Measurements from ENCODE around the gene JMJD6.
"Not testable (repeated sequence)": the region's sequence is repeated elsewhere in the genome, so short reads cannot be mapped to it uniquely, and the experiment has no call there.

JMJD6 gene

DNA sequence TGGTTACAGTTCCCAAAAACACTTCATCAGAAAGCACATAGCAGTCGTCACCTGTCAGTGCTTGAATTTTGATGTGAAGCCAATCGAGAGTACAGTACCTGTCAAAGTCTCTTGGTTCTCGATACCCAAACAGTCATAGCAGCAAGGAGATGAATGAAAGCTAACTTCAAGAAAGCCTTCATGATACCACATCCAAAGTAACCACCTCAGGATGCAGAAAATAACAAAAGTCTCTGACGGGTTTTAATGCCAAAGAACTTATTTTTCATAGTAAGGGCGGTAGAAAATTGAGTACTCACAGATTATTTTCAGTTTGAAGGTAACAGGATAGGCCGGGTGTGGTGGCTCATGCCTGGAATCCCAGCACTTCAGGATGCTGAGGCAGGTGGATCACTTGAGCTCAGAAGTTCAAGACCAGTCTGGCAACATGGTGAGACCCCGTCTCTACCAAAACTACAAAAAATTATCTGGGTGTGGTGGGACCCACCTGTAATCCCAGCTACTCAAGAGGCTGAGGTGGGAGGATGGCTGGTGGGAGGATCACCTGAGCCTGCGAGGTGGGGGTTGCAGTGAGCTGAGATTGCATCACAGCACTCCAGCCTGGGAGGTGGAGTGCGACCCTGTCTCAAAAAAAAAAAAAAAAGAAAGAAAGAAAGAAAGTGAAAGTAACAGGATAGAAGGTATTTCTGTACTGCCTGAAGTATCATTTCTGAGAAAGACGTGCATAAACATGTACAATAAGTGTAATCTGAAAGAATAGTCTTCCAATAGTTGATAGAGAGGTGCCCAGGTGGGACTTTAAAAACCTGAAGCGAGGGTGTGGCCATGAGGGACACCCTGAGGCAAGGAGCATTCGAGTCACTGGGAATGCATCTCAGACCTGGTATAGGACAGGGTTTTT, 26.9 kb upstream of the JMJD6 start:
- H3K4me3 ChIP-seq (ENCODE audit: low read depth, low read length): no peak overlapping the region
- TF ChIP-seq, protein P1, sequence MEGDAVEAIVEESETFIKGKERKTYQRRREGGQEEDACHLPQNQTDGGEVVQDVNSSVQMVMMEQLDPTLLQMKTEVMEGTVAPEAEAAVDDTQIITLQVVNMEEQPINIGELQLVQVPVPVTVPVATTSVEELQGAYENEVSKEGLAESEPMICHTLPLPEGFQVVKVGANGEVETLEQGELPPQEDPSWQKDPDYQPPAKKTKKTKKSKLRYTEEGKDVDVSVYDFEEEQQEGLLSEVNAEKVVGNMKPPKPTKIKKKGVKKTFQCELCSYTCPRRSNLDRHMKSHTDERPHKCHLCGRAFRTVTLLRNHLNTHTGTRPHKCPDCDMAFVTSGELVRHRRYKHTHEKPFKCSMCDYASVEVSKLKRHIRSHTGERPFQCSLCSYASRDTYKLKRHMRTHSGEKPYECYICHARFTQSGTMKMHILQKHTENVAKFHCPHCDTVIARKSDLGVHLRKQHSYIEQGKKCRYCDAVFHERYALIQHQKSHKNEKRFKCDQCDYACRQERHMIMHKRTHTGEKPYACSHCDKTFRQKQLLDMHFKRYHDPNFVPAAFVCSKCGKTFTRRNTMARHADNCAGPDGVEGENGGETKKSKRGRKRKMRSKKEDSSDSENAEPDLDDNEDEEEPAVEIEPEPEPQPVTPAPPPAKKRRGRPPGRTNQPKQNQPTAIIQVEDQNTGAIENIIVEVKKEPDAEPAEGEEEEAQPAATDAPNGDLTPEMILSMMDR (IDR thresholded peaks at IDR 0.05; ENCODE audit: control insufficient read depth, extremely low read depth, insufficient read depth): no peak
- no peak for DNase-seq (ENCODE audit: low read depth)

- H3K4me3 ChIP-seq (ENCODE audit: low read depth, low read length): no peak overlapping the region
- DNase-seq (ENCODE audit: low read depth): no peak
- TF ChIP-seq, protein P1 (IDR thresholded peaks at IDR 0.05; ENCODE audit: control insufficient read depth, extremely low read depth, insufficient read depth): no peak
Measured at GRCh38 chr17:76752006-76752405, 25.6 kb upstream of the JMJD6 start.

GRCh38 chr17:76751416-76751993, 25.1 kb upstream of the JMJD6 start:
- TF ChIP-seq, protein P1 (IDR thresholded peaks at IDR 0.05; ENCODE audit: control insufficient read depth, extremely low read depth, insufficient read depth): no peak
- no peak for DNase-seq (ENCODE audit: low read depth)
- no peak overlapping the region for H3K4me3 ChIP-seq (ENCODE audit: low read depth, low read length)

GRCh38 chr17:76748657-76749056, 22.3 kb upstream of the JMJD6 start:
- TF ChIP-seq, protein P1 (IDR thresholded peaks at IDR 0.05; ENCODE audit: control insufficient read depth, extremely low read depth, insufficient read depth): no peak
- no peak overlapping the region for H3K4me3 ChIP-seq (ENCODE audit: low read depth, low read length)
- DNase-seq (ENCODE audit: low read depth): no peak

- TF ChIP-seq, protein P1 (IDR thresholded peaks at IDR 0.05; ENCODE audit: control insufficient read depth, extremely low read depth, insufficient read depth): no peak
- H3K4me3 ChIP-seq (ENCODE audit: low read depth, low read length): no peak overlapping the region
- DNase-seq (ENCODE audit: low read depth): no peak
Measured at GRCh38 chr17:76747716-76748363, 21.4 kb upstream of the JMJD6 start.

DNA sequence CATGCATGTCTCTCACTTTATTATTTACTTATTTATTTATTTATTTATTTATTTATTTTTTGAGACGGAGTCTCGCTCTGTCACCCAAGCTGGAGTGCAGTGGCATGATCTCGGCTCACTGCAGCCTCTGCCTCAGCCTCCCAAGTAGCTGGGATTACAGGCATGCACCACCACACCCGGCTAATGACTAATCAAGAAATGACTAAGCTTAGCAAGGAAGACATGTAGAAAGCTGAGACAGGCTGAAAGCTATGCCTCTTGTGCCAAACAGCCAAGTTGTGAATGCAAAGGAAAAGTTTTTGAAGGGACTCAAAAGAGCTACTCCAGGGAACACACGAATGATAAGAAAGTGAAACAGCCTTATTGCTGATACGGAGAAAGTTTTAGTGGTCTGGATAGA, 19.4 kb upstream of the JMJD6 start:
- DNase-seq (ENCODE audit: low read depth); H3K4me3 ChIP-seq (ENCODE audit: low read depth, low read length): not testable (repeated sequence)

GRCh38 chr17:76744747-76745146, 18.3 kb upstream of the JMJD6 start:
- TF ChIP-seq, protein P1 (IDR thresholded peaks at IDR 0.05; ENCODE audit: control insufficient read depth, extremely low read depth, insufficient read depth): no peak
- no peak overlapping the region for H3K4me3 ChIP-seq (ENCODE audit: low read depth, low read length)
- no peak for DNase-seq (ENCODE audit: low read depth)

Measured in LNCaP clone FGC (cell line).